NCI-H345 (cell line): ENCODE measurements around the gene C1QTNF2.

ENCODE experiments used
- DNase-seq: peaks from one replicate; lab custom pipeline; 2025; lab: John Stamatoyannopoulos, UW

Gene C1QTNF2

DNA sequence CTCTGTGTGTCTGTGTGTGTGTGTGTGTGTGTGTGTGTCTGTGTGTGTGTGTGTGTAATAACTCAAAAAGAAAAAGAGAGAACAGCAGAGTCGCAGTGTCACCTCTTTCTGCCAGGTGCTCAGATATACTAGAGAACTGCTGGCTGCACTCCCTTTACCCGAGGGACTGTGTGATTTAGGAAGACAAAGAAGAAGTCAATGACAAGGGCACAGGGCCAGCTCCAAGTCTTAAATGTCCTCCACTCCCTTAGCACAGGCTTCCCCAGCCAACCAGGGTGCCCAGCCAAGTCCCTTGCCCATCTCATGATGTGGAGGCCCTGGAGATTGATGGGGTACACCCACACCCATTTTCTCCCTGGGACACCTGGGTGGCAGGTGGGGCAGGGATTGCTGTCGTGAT lies 66.7 kb downstream of the C1QTNF2 start:
- DNase-seq: no peak

DNA sequence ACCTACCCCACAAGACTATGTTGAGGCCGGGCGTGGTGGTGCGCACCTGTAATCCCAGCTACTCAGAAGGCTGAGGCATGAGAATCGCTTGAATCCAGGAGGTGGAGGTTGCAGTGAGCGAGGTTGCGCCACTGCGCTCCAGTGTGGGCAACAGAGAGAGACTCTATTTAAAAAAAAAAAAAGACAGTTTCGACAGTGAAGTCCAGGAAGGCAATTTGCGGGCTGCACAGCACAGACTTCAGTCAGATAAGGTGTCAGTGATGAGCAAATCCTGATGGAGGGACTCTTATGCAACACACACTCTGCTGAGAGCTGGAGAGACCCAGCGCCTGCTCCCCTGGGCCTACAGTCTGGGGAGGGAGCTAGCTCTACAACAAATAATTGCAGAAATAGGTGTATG lies 72.2 kb downstream of the C1QTNF2 start:
- DNase-seq: no peak

DNA sequence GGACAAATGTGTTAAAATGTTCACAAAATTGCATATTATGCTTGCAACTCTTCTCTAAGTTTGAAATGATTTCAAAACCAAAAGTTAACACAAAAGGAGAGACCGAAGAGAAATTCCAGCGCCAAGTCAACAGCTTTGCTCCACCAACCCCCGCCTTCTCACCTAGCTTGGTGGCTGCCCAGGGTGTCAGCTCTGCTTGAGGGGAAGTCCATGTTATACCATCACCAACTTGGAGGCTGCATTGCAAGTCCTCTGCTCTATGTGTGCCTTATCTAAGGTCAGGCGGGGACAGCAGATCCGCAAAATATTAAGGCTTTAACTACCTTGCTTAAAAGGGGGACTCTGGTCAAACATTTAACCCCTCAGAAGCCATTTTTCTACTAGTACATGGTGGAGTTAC lies 72.7 kb downstream of the C1QTNF2 start:
- DNase-seq: no peak
